Erythroblast (primary cell): ENCODE measurements around the gene KIF5A.
"Not testable (repeated sequence)": the region's sequence is repeated elsewhere in the genome, so short reads cannot be mapped to it uniquely, and the experiment has no call there.

ENCODE experiments used
- DNase-seq, 2 experiments: peaks; one replicate each; lab custom pipeline; 2025; lab: John Stamatoyannopoulos, UW
- GATA1 ChIP-seq: IDR thresholded peaks from 2 replicates; pipeline ENCODE4 v1.6.1; 2011; ENCODE audit warnings: low read depth, mild to moderate bottlenecking, control low read depth, low read length, moderate library complexity
- POLR2A ChIP-seq: IDR thresholded peaks from 2 replicates; pipeline ENCODE4 v1.6.1; 2011; ENCODE audit warnings: mild to moderate bottlenecking, low read length

The KIF5A gene

GRCh38 chr12:57549909-57550640, at the start of gene KIF5A:
Gene KIF5A (plus strand): TSS chr12:57550044. CDS start chr12:57550272, 228 bp downstream.
- peak; percentile 68 to 80 for DNase-seq

GRCh38 chr12:57500213-57500612, 49.6 kb upstream of the KIF5A start:
- no peak for TF ChIP-seq POLR2A
- no peak for TF ChIP-seq GATA1
- DNase-seq, result no peak

More at GRCh38 chr12:57549909-57550640, at the start of gene KIF5A:
- TF ChIP-seq GATA1 (no peak), POLR2A (peak; percentile 30)

GRCh38 chr12:57502311-57502969, 47.4 kb upstream of the KIF5A start:
- not testable (repeated sequence) for DNase-seq

GRCh38 chr12:57506541-57506940, 43.3 kb upstream of the KIF5A start:
- not testable (repeated sequence) for DNase-seq

- DNase-seq, result not testable (repeated sequence)
These were observed 42.0 kb upstream of the KIF5A start for GRCh38 chr12:57507796-57508195.

- TF ChIP-seq POLR2A (no peak), GATA1 (no peak)
- no peak for DNase-seq
These were observed 38.7 kb upstream of the KIF5A start for GRCh38 chr12:57511161-57511560.

- no peak for DNase-seq
- no peak for TF ChIP-seq GATA1
- no peak for TF ChIP-seq POLR2A
These were observed 38.1 kb upstream of the KIF5A start for GRCh38 chr12:57511588-57512325.

- TF ChIP-seq POLR2A, result no peak
- no peak for TF ChIP-seq GATA1
- no peak for DNase-seq
These were observed 37.2 kb upstream of the KIF5A start for GRCh38 chr12:57512665-57513064.

GRCh38 chr12:57513266-57513665, 36.6 kb upstream of the KIF5A start:
- TF ChIP-seq POLR2A (no peak), GATA1 (no peak)
- no peak for DNase-seq

- DNase-seq, result not testable (repeated sequence)
These were observed 36.2 kb upstream of the KIF5A start for GRCh38 chr12:57513677-57514076.

- DNase-seq, result not testable (repeated sequence)
These were observed 35.6 kb upstream of the KIF5A start for GRCh38 chr12:57514246-57514645.

GRCh38 chr12:57514720-57515407, 35.0 kb upstream of the KIF5A start:
- DNase-seq, result no peak
- no peak for TF ChIP-seq GATA1
- peak; percentile 9 for TF ChIP-seq POLR2A

GRCh38 chr12:57515408-57515933, 34.4 kb upstream of the KIF5A start:
- DNase-seq, result no peak
- no peak for TF ChIP-seq GATA1
- no peak for TF ChIP-seq POLR2A

- DNase-seq, result no peak
These were observed 33.8 kb upstream of the KIF5A start for GRCh38 chr12:57515934-57516541.

More at GRCh38 chr12:57515934-57516541, 33.8 kb upstream of the KIF5A start:
- TF ChIP-seq GATA1 (no peak), POLR2A (no peak)
